ELR (cell line): Measurements from ENCODE around the gene ELF5.
A peak's percentile ranks its signal among the peaks of the same experiment; 100 is the strongest.

Experiments
- DNase-seq: peaks from one replicate; pipeline ENCODE4 v3.0.0-alpha.2; 2015; ENCODE audit warnings: low read depth

Gene ELF5

DNA sequence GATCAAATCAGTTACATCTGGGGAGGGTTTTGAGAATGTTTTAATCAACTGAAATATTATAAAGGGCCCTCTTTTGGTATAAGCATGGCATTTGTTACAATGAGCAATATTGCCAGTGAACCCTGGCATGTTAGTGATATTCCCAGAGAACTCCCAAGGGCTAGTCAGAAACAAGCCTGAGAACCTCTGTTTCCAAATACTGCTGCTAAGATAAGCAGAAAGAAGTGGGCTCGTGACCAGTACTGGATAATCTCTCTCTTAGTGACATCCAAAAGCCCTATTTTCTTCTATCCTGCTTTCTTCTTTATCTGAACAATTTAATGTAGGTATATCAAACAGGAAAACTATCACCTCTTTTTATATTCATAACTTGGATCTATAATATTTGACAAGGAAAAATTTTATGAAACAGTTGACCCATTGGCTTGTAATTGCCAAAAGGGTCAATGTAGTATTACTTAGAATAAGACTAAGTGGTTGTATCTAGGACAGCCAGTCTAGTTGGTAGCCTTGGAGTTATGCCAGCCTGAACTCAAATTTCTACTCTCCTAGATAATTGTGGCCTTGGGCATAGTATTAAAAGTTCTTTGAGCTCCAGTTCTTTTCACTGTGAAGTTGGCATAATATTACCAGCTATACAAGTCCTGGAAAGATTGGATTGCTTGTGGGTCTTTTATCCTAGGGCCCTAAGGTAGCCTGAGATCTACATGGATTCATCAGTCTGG, 59.1 kb downstream of the ELF5 start:
- no peak for DNase-seq

DNA sequence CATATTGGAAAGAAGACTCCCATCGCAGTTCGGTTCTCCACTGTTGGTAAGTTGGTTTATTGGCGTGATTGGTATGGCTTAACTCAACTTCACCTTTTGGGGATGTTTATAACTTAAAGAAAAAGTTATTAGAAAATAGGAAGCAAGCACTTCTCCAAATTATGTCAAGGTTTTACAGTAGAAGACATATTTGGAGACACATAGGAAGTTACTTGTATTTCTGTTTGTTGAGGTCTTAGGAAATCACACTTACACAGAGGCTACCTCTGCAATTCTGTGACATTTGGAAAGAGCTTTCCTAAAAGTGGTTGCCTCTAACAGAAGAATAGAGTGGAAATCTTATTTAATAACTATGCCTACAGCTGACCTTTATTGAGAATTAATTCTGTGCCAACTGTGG, 62.5 kb downstream of the ELF5 start:
- DNase-seq = no peak

DNA sequence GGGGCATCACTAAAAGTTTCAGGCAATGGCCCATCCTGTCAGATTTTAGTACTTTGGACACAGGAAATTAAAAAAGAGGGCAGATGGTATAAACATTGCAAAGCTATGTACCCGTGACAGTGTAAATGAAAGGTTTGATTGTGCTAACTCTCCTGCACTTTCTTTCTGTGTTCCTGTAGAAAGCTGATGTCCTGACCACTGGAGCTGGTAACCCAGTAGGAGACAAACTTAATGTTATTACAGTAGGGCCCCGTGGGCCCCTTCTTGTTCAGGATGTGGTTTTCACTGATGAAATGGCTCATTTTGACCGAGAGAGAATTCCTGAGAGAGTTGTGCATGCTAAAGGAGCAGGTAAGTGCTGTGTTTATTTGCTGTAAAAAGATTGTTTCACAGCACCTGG, 64.6 kb downstream of the ELF5 start:
- DNase-seq = peak; percentile 38

DNA sequence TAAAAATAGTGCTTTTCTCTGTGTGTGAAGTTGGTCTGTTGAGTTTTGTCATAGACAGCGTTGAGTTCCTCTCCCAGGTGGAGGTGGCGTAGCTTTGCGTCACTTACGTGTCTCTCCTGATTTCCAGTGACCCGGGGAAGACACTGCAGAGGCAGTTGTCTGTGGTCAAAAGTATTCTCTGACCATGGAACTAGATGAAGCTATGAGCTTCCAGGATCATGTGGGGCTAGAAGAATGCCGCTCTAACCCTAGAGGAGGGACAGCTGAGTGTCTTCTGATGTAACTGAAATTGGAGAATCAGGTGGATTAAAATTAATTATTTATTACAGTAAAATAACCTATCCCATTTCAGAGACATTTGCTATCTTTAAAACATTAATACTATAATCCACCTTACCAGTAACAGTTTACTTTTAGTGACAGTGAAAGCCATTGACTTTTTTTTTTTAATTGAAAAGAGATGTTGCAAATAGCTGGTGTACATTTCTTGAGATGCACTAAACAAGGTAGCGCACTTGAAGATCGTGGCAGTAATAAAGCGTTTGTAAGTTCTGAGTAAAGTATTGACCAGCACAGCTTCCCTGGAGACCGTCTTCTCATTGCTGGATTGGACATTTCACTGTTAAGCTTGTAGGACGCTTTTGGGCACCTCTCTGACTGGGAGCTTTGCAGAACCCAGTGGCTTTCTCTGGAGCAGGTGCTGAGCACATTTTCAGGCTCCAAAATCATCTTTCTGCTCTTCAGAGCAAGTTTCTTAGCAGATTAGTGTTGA, 65.2 kb downstream of the ELF5 start:
- no peak for DNase-seq

DNA sequence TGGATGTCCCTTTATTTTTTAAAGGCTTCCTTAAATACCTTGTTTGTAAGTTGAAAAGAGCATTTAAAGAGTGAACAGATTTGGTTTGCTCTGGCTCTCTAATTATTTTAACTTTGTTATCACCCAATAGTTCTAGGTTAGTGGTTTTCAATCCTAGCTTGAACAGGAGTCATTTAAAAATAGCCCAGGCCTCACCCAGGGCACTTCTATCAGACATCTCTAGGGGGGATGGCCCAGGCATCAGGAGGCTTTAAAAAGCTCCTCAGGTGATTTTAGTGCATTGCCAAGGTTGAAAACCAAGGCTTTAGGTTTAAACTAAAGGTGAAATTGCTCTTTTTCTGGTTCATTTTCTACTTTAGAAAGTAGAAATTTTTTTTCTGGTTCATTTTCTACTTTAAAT, 66.5 kb downstream of the ELF5 start:
- DNase-seq = no peak

DNA sequence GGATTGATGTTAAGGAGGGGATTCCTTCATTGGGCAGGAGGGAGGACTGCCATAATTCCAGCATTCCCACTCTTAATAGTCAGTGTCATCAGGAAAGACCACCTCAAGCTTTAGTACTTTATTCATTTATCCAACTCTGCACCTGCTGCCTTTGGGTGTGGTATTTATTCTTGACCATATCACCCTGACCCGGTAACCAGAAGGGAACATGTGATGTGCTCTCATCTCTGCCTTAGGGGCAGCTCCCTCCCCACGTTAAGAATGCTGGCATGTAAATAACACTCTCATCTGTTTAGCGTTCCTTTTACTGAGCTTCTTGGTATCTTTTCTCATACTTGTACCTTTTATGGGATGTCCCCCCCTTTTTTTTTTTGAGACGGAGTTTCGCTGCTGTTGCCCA, 67.2 kb downstream of the ELF5 start:
- DNase-seq = no peak

DNA sequence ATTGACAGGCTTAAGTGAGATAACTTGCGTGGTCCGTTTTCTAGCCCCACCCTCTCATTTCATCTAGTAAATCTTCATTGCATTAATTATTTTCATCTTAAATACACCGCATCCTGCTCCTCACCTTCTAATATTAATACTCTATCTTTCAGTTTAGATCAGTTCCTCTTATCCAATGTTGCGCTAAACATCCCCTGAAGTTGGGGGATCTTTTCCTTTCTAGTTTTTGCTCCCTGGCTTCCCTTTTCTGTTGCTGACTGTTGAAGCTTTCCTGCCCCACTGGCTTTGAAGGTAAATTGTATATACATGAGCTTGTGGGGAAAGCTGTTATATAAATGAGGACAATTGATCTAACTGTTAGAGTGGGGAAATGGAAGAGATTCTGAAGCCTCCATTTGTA, 67.6 kb downstream of the ELF5 start:
- DNase-seq = no peak

DNA sequence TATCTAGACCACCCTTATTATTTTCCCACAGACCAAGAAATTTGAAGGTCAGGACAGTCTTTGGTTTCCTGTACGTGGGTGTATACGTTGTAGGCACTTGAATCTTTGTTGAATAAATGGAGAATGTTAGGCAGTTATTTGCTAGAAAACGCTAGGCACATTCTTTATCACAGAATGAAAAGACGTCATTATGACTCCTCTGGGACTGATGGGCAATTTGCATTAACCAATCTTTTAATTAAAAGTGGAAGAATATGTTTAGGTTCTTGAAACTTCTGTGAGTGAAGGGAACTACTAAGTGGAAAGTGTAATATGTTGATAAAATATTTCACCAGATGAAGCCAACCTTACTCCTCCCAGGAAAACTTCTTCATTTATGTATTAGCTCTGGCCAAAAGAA, 69.2 kb downstream of the ELF5 start:
- no peak for DNase-seq

DNA sequence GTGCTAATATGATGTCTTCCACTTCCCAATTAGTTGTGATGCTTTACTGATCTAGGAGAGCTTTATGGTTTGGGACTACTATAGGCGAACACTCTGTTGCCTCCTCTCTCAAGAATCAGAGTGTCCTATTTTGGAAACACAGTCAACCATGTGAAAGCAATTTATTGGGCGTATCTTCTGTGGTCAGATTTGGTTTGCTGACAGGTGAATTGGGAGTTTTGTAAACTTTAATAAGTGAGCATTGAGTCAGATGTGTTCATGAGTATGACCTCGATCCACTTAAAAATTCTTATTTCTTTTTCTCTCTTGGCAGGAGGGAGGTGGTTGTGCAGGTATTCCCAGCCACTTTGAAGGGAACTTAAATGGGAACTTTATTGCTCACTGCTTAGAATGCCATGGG, 70.5 kb downstream of the ELF5 start:
- DNase-seq = no peak

DNA sequence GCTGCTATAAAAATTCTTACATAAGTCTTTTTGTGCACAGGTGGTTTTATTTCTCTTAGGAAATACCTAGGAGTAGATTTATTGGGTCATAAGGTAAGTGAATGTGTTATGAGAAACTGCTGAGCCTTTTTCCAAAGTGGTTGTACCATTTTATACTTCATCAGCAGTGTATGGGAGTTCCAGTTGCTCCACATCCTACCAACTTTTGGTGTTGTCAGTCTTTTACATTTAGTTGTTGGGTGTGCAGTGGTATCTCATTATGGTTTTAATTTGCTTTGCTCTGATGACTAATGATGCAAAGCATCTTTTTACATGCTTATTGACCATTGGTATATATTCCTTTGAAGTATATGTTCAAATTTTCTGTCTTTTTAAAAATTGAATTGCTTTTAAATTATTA, 71.8 kb downstream of the ELF5 start:
- no peak for DNase-seq

DNA sequence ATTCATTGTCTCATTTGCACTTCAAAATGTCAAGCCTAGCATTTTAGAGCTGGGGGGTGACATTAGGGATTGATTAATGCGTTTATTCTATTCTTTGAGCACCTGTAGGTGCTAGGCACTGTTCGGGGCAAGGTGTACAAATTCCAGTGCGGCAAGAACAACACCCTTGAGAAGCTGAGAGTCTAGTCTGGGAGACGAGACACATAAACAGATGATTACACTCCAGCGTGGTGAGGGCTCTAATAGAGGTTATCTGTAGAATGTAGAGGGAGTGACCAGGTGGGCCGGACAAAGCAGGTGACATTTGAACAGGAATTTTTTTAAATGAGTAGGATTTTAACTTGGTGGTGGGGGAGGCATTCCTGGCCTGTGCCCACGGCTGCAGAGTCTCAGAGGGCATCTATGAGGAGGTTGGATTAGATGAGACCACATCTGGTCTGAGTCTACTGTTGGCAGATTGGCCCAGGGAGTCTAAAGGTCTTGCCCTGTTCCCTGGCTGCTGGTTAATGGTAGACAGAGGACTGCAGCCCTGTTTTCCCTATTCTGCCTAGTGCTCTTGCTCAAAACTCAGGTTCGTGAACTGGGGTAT, 73.9 kb downstream of the ELF5 start:
- no peak for DNase-seq

DNA sequence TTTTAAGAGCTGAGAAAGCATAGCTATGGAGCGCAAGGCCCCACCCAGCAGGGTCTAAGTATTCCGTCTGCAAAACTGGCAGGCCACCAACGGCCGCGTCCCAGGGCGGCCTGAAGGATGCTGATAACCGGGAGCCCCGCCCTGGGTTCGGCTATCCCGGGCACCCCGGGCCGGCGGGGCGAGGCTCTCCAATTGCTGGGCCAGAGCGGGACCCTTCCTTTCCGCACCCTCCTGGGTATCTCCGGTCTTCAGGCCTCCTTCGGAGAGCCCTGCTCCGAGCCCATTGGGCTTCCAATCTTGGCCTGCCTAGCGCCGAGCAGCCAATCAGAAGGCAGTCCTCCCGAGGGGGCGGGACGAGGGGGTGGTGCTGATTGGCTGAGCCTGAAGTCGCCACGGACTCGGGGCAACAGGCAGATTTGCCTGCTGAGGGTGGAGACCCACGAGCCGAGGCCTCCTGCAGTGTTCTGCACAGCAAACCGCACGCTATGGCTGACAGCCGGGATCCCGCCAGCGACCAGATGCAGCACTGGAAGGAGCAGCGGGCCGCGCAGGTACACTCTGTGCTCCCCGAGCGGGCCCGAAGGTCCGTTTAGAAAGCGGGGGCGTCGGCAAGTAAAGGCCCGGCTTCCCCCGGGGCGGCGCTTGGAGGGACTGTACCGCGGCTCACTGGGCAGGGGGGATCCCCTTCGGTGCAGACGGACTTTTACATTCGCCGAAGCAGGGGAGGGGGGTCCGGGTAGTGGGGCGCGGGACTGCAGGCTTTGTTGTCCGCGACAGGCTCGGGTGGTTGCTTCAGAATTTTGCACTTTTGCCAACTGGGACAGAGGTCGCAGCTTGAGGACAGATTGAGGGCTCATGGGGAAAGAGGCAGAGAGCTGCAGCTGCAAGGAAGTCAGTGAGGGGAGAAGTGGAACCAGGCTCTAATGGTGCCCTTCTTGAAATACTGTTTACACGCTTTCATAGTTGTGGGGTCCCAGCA, 74.8 kb downstream of the ELF5 start, which contains the start of gene CAT:
Gene CAT, plus strand, starts transcription at position 406 of the 979 bp plus-strand sequence. Its CDS starts 80 bp downstream, at position 486.
- peak; percentile 98 for DNase-seq

DNA sequence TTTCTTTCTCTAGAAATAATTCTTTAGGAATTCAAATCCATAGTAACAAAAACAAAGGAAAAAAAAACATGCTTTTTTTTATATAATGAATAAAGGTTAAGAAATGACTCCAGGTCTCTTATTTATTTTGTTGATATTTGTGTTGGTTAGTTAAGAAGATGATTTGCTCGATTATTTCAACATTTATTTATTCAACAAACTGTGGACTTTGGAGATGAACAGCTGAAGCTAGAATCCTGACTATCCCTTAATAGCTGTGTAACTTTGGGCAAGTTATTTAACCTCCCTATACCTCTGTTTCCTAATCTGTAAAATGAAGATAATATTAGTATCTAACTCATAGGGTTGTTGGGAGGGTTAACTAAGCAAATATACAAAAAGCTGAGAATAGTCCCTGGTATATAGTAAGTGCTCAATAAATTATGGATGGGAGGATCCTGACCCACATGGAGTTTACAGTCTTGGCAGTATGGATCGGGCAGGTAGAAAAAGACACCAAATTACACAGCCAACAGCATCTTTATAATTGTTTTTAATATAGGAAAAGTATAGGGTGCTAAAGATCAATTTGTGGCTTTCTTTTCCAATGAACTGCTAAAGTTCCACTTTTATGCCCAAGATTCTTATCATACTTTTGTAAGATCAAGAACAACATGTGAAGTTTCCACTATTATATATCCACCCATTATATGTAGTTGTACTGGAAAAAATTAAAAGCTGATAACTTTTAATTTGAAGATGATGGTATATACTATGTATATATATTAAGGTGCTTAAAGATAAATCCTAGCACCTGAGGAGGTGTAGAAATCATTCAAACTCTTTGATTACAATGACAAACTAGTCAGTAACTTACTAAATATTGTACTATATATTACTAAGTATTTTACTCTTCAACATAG, 76.1 kb downstream of the ELF5 start:
- DNase-seq = no peak

DNA sequence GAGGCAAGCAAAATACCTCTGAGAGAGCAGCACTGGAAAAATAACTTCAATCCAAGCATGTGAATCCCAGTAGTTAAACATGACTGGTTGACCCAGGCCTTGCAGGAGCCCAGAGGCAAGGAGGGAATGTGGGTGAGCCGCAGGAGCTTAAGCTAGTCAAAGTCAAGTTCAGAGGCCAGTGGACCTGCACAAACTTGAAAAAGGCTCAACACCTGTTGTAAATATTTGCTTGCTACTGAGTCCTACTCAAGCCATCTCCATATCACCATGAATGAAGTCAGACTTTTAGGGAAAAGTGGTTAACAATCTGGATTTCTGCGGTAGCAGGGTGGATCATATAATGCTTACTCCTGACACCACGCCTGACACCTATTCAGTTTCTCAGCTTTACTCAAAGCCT, 79.7 kb downstream of the ELF5 start:
- DNase-seq = no peak

DNA sequence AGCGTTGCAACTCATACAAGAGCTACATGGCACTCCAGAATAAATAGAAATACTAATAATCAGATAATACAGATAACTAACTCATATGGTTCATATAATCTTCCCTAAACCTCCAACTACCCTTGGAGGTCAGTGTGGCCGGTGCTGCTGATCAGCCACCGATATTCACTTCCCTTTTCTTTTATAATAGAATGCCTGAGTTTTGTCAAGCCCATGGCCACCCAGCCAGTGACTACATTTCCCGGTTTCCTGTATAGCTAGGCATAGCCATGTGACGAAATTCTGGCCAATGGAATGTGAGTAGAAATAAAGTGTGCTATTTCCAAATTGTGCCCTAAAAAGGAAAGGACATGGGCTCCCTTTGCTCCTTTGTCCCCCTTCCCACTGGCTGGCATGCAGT, 80.8 kb downstream of the ELF5 start:
- DNase-seq = no peak

DNA sequence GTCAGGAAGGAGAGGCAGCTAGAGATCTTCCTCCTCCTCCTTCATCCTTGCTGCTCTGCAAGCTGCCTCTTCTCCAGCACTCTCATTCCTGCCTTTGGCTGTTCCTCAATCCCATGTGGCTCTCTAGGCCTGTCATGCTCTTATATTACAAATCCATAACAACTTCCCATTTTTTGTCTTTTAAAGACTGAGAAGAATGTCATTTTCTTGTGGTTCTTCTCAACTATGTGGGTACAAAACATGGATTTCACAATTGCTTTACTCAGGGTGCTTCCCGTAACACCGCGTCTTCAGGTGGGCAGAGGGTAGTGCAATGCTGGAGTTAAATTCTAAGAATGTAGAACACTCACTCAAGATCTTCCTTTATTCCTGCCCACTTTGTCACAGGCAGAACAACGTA, 81.6 kb downstream of the ELF5 start:
- no peak for DNase-seq
